GM12874 (cell line): ENCODE results near the gene MRPL53.

Experiments
- CTCF ChIP-seq: IDR thresholded peaks from 2 replicates; pipeline ENCODE4 v1.5.1; 2011; ENCODE audit warnings: low read depth, mild to moderate bottlenecking, control low read depth, low read length, moderate library complexity; ENCODE audit not compliant: insufficient read depth

MRPL53 gene

GRCh38 chr2:74441690-74442482 lies 30.6 kb downstream of the MRPL53 start, which contains the start of gene RTKN:
Gene RTKN, minus strand, starts transcription at chr2:74441937. Its CDS starts 121 bp downstream, at chr2:74441816.
- TF ChIP-seq CTCF: no peak

GRCh38 chr2:74441170-74441689 lies 31.2 kb downstream of the MRPL53 start:
- no peak for TF ChIP-seq CTCF

- 0 out of 2 replicates have a peak, but pooled peaks have one; percentile 36 for TF ChIP-seq CTCF
Observed at GRCh38 chr2:74440378-74441169, 31.9 kb downstream of the MRPL53 start.

GRCh38 chr2:74439803-74440377 lies 32.6 kb downstream of the MRPL53 start:
- no peak for TF ChIP-seq CTCF

GRCh38 chr2:74439373-74439772 lies 33.1 kb downstream of the MRPL53 start:
- TF ChIP-seq CTCF: no peak

GRCh38 chr2:74438248-74438647 lies 34.2 kb downstream of the MRPL53 start:
- no peak for TF ChIP-seq CTCF

- TF ChIP-seq CTCF: no peak
Observed at GRCh38 chr2:74436848-74437695, 35.4 kb downstream of the MRPL53 start.
